NT2/D1 (cell line): Measurements from ENCODE around the gene UNC80.

Experiments used
- YY1 ChIP-seq: IDR thresholded peaks from 2 replicates; pipeline ENCODE4 v1.6.1; 2011; ENCODE audit not compliant: insufficient read length, insufficient read depth
- ZNF274 ChIP-seq: IDR thresholded peaks from 2 replicates; pipeline ENCODE4 v1.6.1; 2011; ENCODE audit warnings: mild to moderate bottlenecking, low read depth, low read length

GRCh38 chr2:209823484-209823883 is 51.9 kb downstream of the UNC80 start:
- TF ChIP-seq ZNF274 (no peak), YY1 (no peak)
